ENCODE data around the gene CREB3L2. TPM values are rescaled to one million over a fixed set of nuclear protein-coding genes. Genes with fewer than 3 reads are reported as not detected.

The CREB3L2 gene
- total and polyA plus RNA-seq, 2 of the 13 experiments (the other 11 are each of a cell fraction or from before 2014, with no cell fraction given): 22.1 to 41.1 TPM

- TF ChIP-seq CSRNP1 (CRISPR knock-in tag; IDR thresholded peaks at IDR 0.05): no peak
These were observed 30.9 kb upstream of the CREB3L2 start (continued) for GRCh38 chr7:138032770-138033169.

GRCh38 chr7:138032186-138032585 is 30.3 kb upstream of the CREB3L2 start:
- Histone ChIP-seq H3K4me2 (ENCODE audit: low read depth, low read length) (no peak overlapping the region), H3K9ac (ENCODE audit: insufficient read depth, low read depth, low read length) (no peak overlapping the region), H2AFZ (ENCODE audit: low read length) (no peak overlapping the region), H3K27ac (ENCODE audit: extremely low read length, insufficient read depth, low read length) (no peak overlapping the region), H3K79me2 (ENCODE audit: insufficient read depth, low read length) (no peaks in the 10 kb centered on the region), H4K20me1 (ENCODE audit: insufficient read depth, low read length) (no peaks in the 10 kb centered on the region), H3K4me3 (replicated peaks in 1 of 3; ENCODE audit: insufficient read depth in 1 of 3, low read depth in 2 of 3, low read length in 3 of 3) (no peak overlapping the region), H3K4me1 (ENCODE audit: insufficient read depth, low read length) (peaks cover 9% of the 10 kb centered on the region), H3K36me3 (replicated peaks in 1 of 2; ENCODE audit: control insufficient read depth in 1 of 2, insufficient read depth in 2 of 2, low read length in 2 of 2) (no peaks in the 10 kb centered on the region), H3K9me3 (ENCODE audit: low read length) (peaks cover 24% of the 10 kb centered on the region), H3K27me3 (ENCODE audit: control insufficient read depth in 1 of 2, insufficient read depth in 2 of 2, low read length in 2 of 2) (no peaks in the 10 kb centered on the region)
- intact Hi-C loops (cut with micrococcal nuclease; ENCODE audit: unreplicated experiment) (no loop called here), in situ Hi-C loops (cut with HindIII; ENCODE audit: extremely low pct_ligation_motif_present, low pct_unique_long_range_greater_than_20kb) (no loop called here)
- ChIA-PET CTCF (ENCODE audit: low intra/inter-chr PET ratio, low total read pairs) (no interaction called here), POLR2A (no interaction called here)
- BruUV-seq (replicated peaks): no TSS peak
- DNase-seq (ENCODE audit: low spot score) (no peak), FAIRE-seq (no peak), ATAC-seq (no peak)
- no peak for TF ChIP-seq FOSL2 (CRISPR knock-in tag; IDR thresholded peaks at IDR 0.05)

- Histone ChIP-seq H3K79me2 (ENCODE audit: insufficient read depth, low read length) (no peaks in the 10 kb centered on the region), H3K4me2 (ENCODE audit: low read depth, low read length) (no peak overlapping the region), H2AFZ (ENCODE audit: low read length) (no peak overlapping the region), H3K9ac (ENCODE audit: insufficient read depth, low read depth, low read length) (no peak overlapping the region), H3K36me3 (replicated peaks in 1 of 2; ENCODE audit: control insufficient read depth in 1 of 2, insufficient read depth in 2 of 2, low read length in 2 of 2) (no peaks in the 10 kb centered on the region), H4K20me1 (ENCODE audit: insufficient read depth, low read length) (no peaks in the 10 kb centered on the region), H3K27me3 (ENCODE audit: control insufficient read depth in 1 of 2, insufficient read depth in 2 of 2, low read length in 2 of 2) (no peaks in the 10 kb centered on the region), H3K27ac (ENCODE audit: extremely low read length, insufficient read depth, low read length) (no peak overlapping the region), H3K4me1 (ENCODE audit: insufficient read depth, low read length) (peaks cover 9% of the 10 kb centered on the region), H3K9me3 (ENCODE audit: low read length) (peaks cover 12% of the 10 kb centered on the region), H3K4me3 (replicated peaks in 1 of 3; ENCODE audit: insufficient read depth in 1 of 3, low read depth in 2 of 3, low read length in 3 of 3) (no peak overlapping the region)
- no peak for FAIRE-seq
- POLR2A ChIA-PET: no interaction called here
- no TSS peak for BruUV-seq (replicated peaks)
- ATAC-seq: no peak
- DNase-seq (ENCODE audit: low spot score): no peak
- intact Hi-C loops (cut with micrococcal nuclease; ENCODE audit: unreplicated experiment) (no loop called here), in situ Hi-C loops (cut with HindIII; ENCODE audit: extremely low pct_ligation_motif_present, low pct_unique_long_range_greater_than_20kb) (no loop called here)
- WGBS (ENCODE audit: low lambda C conversion rate): 88% methylated on average over 7 of the region's 7 CpGs
- CTCF ChIA-PET (ENCODE audit: low intra/inter-chr PET ratio, low total read pairs): no interaction called here
- TF ChIP-seq FOXP1 (IDR thresholded peaks at IDR 0.05) (no peak), FOXP1 (CRISPR knock-in tag; IDR thresholded peaks at IDR 0.05) (no peak), ELK4 (CRISPR knock-in tag; IDR thresholded peaks at IDR 0.05; ENCODE audit: borderline replicate concordance) (no peak), ZBTB21 (CRISPR knock-in tag; IDR thresholded peaks at IDR 0.05) (peak; percentile 34; the same call in 1 of the 2 replicates)
These were observed 28.9 kb upstream of the CREB3L2 start for GRCh38 chr7:138030679-138031351.
